VCaP (cell line): Measurements from ENCODE around the gene FIGLA.

Experiments used
- H3K27ac ChIP-seq: fragments of 450-650 bp; 2 replicates; pipeline ENCODE4 v1.5.1; 2017
- TF ChIP-seq, protein P1 (sequence below): fragments of 450-650 bp; conservative IDR thresholded peaks from 2 replicates; pipeline ENCODE4 v1.5.1; 2017; ENCODE audit warnings: mild to moderate bottlenecking, moderate library complexity

FIGLA gene

DNA sequence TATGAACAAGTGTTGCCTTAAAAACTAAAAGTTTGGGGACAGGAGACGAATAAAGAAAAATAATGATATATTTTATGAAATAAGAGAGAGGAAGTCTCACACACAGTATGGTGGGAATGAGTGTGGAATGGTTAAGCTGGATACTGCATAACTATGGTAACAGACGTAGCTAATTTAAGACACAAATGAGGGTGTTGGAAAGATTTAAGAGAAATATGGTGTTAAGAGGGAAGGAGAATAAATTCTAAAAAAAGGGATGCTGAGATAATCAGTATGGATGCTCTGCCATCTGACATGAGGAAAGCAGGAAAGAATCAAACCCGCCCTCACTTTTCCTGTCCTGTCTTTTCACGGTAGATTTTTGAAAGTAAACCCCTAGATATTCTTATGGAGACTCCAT is 33.1 kb downstream of the FIGLA start:
- TF ChIP-seq, protein P1, sequence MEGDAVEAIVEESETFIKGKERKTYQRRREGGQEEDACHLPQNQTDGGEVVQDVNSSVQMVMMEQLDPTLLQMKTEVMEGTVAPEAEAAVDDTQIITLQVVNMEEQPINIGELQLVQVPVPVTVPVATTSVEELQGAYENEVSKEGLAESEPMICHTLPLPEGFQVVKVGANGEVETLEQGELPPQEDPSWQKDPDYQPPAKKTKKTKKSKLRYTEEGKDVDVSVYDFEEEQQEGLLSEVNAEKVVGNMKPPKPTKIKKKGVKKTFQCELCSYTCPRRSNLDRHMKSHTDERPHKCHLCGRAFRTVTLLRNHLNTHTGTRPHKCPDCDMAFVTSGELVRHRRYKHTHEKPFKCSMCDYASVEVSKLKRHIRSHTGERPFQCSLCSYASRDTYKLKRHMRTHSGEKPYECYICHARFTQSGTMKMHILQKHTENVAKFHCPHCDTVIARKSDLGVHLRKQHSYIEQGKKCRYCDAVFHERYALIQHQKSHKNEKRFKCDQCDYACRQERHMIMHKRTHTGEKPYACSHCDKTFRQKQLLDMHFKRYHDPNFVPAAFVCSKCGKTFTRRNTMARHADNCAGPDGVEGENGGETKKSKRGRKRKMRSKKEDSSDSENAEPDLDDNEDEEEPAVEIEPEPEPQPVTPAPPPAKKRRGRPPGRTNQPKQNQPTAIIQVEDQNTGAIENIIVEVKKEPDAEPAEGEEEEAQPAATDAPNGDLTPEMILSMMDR = no peak
- H3K27ac ChIP-seq = no peak overlapping the region

DNA sequence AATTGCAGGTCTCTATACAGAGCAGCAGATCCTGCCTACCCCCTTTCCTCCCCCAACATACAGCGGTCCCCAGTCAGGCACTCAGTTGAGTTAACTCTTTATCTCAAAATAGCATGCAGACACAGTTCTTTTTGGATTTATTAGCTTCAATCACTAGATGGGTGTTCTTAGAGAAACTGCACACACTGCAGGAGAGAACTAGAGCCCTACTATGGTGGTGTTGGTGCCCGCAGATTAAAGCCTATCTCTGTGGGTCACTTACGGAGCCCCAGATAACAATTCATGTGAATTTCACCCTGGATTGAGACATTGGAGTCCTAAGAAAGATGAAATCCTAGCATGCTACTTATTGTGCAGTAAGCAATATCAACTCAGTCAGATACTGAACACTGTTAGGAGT is 34.3 kb downstream of the FIGLA start:
- H3K27ac ChIP-seq = no peak overlapping the region
- TF ChIP-seq, protein P1 = no peak

DNA sequence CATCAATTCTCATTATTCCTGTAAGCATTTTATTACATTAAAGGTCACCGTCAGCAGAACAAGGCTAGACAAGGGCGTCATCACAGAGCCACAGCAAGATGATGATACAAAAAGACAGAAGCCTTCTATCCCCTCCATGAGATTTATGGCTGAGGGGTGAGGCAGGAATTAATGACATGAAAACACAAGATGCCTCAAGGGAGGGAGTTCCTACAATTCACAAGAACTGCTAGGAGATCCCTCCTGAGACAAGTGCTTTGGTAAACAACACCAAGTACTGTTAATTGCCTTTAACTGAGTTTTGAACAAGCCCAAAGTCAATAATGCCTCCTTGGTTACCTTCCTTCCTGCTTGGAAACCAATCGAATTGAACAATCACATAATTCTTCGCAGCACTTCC is 36.5 kb downstream of the FIGLA start:
- peak overlapping the region; percentile 57 for H3K27ac ChIP-seq
- TF ChIP-seq, protein P1 = no peak

DNA sequence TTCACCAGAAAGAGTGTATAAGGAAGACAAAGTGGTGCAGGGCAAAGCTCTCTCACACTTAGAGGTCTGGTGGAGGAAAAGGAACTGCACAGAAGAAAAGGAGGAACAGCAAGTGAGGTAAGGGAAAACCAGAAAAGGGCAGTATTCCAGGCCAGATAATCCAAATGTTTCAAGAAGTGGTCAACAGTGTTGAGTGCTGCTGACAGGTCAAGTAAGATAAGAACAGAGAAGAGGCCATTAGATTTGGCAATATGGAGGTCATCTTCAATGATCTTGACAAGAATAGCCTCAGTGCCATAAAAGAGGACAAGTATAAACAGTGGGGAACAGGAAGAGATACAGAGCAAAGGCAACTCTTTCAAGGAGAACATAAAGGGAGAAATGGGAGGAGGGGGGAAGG is 37.4 kb downstream of the FIGLA start:
- H3K27ac ChIP-seq = peak overlapping the region; percentile 57; the same call in 1 of the 2 replicates
- TF ChIP-seq, protein P1 = no peak

DNA sequence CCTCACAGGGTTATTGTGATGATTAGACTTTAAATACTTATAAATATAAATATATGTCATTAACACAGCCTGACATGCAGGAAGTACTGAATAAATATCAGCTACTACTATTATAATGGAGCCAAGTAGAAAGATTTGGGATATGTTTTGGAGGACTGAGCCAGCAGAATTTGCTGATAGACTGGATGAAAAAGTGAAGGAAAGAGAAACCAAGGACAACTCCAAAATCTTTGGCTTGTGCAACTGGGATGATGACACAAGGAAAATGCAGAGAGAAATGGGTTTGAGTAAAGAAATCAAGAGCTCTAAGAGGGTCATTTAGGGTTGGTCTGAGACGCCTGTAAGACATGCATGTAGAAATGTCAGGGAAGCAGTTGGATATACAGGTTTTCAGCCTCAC is 38.0 kb downstream of the FIGLA start:
- H3K27ac ChIP-seq = no peak overlapping the region
- TF ChIP-seq, protein P1 = no peak

DNA sequence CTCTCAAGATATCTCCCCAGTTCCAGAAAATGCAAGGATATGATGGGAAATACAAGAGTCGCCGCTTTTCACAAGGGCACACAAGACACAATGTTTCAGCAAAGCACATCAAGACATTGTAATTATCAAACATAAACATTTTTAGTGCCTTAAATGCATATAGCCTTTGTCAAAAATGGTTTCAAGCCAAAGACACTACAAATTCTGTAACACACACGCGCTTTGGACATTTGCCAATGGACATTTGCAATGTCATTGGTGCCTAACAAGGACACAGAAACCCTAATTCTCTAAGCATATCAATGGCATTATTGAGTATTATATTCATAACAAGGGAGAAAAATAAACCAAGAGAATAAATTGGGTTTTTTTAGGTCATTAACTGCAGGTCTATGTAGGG is 38.6 kb downstream of the FIGLA start:
- no peak overlapping the region; the same call in 1 of the 2 replicates for H3K27ac ChIP-seq
- TF ChIP-seq, protein P1 = no peak

DNA sequence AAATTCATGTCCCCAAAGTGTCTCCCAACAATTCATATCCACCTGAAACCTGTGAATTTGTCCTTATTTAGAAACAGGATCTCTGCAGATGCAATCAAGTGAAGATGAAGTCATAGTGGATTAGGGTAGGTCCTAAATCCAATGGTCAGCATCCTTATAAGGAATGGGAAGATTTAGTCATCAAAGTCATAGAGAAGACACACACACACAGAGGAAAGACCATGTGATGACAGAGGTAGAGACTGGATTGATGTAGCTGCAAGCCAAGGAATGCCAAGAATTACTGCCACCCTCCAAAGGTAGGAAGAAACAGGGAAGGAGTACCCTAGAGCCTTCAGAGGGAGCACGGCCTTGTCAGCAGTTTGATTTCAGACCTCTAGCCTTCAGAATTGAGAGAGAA is 40.1 kb downstream of the FIGLA start:
- 0 out of 2 replicates have a peak overlapping the region, but pooled peaks have one; percentile 28 for H3K27ac ChIP-seq
- TF ChIP-seq, protein P1 = no peak
